ENCODE data around the gene IL23A. TPM values are rescaled to one million over a fixed set of nuclear protein-coding genes. Genes with fewer than 3 reads are reported as not detected.

IL23A gene
- total RNA-seq, 2 experiments from 2014 or later: 9.0 to 12.6 TPM

GRCh38 chr12:56373515-56373914 is 34.8 kb downstream of the IL23A start:
- CTCF ChIA-PET: interaction anchor here (0.6 to 1.0 kb wide), 2 partner anchors 63 to 292 kb away, joined by 3 to 4 read pairs; no protein-coding TSS in a partner anchor
- H3K4me1 Mint-ChIP-seq (ENCODE audit: low read depth): no peaks in the 10 kb centered on the region
- no peaks in the 10 kb centered on the region for H3K36me3 Mint-ChIP-seq (ENCODE audit: low read depth)
- no peak overlapping the region for H3K4me3 Mint-ChIP-seq
- H3K27me3 Mint-ChIP-seq (ENCODE audit: low read depth): no peaks in the 10 kb centered on the region
- peaks cover 3% of the 10 kb centered on the region for H3K9me3 Mint-ChIP-seq
- H3K27ac Mint-ChIP-seq: no peak overlapping the region
- intact Hi-C loops (cut with micrococcal nuclease): no loop called here
- DNase-seq: no peak

DNA sequence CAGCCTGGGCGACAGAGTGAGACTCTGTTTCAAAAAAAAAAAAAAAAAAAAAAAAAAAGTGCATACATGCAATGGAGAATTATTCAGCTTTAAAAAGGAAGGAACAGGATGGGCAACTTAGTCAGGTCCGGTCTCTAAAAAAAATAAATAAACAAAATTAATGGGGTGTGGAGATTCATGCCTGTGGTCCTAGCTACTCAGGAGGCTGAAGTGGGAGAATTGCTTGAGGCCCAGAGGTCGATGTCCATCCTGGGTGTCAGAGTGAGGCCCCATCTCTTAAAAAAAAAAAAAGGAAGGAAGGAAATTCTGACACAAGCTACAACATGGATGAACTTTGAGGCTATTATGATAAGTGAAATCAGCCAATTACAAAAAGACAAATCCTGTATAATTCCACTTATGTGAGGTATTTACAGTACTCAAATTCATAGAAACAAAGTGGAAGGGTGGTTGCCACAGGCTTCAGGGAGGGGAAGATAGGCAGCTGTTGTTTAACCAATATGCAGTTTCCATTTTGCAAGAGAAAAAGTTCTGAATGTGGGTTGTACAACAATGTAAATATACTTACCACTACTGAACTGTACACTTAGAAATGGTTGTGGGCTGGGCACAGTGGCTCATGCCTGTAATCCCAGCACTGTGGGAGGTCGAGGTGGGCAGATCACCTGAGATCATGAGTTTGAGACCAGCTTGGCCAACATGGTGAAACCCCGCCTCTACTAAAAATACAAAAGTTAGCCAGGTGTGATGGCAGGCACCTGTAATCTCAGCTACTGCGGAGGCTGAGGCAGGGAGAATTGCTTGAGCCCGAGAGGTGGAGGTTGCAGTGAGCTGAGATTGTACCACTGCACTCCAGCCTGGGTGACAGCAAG is 36.3 kb downstream of the IL23A start:
- DNase-seq: no peak
- Mint-ChIP-seq H3K4me3 (no peak overlapping the region), H3K4me1 (ENCODE audit: low read depth) (no peaks in the 10 kb centered on the region), H3K36me3 (ENCODE audit: low read depth) (no peaks in the 10 kb centered on the region), H3K27me3 (ENCODE audit: low read depth) (no peaks in the 10 kb centered on the region), H3K9me3 (peaks cover 3% of the 10 kb centered on the region), H3K27ac (no peak overlapping the region)
- intact Hi-C loops (cut with micrococcal nuclease): no loop called here
- CTCF ChIA-PET: interaction anchor here (0.6 to 1.2 kb wide), 3 partner anchors 11 to 1658 kb away, joined by 3 read pairs; partner anchors contain the start of gene STAT2

- Mint-ChIP-seq H3K4me3 (no peak overlapping the region), H3K9me3 (peaks cover 3% of the 10 kb centered on the region), H3K36me3 (ENCODE audit: low read depth) (no peaks in the 10 kb centered on the region), H3K27me3 (ENCODE audit: low read depth) (no peaks in the 10 kb centered on the region), H3K4me1 (ENCODE audit: low read depth) (no peaks in the 10 kb centered on the region), H3K27ac (no peak overlapping the region)
- intact Hi-C loops (cut with micrococcal nuclease): no loop called here
- CTCF ChIA-PET: interaction anchor here (1.2 kb wide), 1 partner anchor 16 kb away, joined by 3 read pairs; the partner anchor contains the start of gene STAT2
- no peak for DNase-seq
Measured at GRCh38 chr12:56375598-56376434, 37.1 kb downstream of the IL23A start.

DNA sequence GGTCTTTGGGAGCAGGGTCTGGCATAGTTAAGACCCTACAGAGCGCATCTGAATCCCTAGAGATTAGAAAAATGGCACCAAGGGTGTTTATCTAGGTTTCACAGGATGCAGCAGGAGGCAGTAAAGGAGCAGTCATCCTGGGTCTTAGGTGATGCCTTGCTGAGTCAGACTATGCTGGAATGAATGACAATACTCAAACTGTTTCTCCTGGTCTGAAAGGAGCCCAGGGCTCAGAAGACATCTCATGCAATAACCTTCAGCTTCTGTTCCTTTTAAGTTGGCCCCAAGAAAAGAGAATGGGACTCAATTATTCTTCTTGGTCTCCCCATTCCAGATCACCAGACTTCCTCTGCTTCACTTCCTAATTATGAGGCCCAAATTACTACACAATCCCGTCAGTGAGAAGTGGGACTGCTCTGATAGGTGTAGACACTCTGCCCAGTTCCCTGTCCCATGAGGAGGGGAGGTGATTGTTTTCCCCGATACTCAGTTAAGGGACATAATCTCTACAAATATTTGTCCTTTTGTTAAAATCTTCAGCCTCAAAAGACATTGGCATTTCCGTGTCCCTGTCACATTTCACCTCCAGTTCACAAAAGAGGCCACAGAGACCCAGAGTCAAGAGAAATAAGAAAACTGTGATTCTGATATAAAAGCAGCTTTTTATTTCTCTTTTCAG is 38.8 kb downstream of the IL23A start:
- peak; percentile 39 for DNase-seq
- Mint-ChIP-seq H3K27ac (no peak overlapping the region), H3K36me3 (ENCODE audit: low read depth) (no peaks in the 10 kb centered on the region), H3K9me3 (peaks cover 3% of the 10 kb centered on the region), H3K27me3 (ENCODE audit: low read depth) (no peaks in the 10 kb centered on the region), H3K4me3 (no peak overlapping the region), H3K4me1 (ENCODE audit: low read depth) (no peaks in the 10 kb centered on the region)
- CTCF ChIA-PET: interaction anchor here (0.6 to 1.3 kb wide), 4 partner anchors 73 to 258 kb away, joined by 3 to 6 read pairs (median 4); no protein-coding TSS in a partner anchor
- intact Hi-C loops (cut with micrococcal nuclease): loop anchor here (1.0 kb wide), 1 partner anchor 87 kb away; no protein-coding TSS in a partner anchor

- CTCF ChIA-PET: interaction anchor here (0.6 to 1.3 kb wide), 3 partner anchors 72 to 103 kb away, joined by 3 to 4 read pairs (median 3); no protein-coding TSS in a partner anchor
- no peaks in the 10 kb centered on the region for H3K4me1 Mint-ChIP-seq (ENCODE audit: low read depth)
- H3K36me3 Mint-ChIP-seq (ENCODE audit: low read depth): no peaks in the 10 kb centered on the region
- H3K27me3 Mint-ChIP-seq (ENCODE audit: low read depth): no peaks in the 10 kb centered on the region
- DNase-seq: no peak
- H3K9me3 Mint-ChIP-seq: peaks cover 1% of the 10 kb centered on the region
- intact Hi-C loops (cut with micrococcal nuclease): loop anchor here (1.0 kb wide), 1 partner anchor 86 kb away; no protein-coding TSS in a partner anchor
- no peak overlapping the region for H3K27ac Mint-ChIP-seq
- no peak overlapping the region for H3K4me3 Mint-ChIP-seq
Measured at GRCh38 chr12:56377989-56378316, 39.3 kb downstream of the IL23A start.

DNA sequence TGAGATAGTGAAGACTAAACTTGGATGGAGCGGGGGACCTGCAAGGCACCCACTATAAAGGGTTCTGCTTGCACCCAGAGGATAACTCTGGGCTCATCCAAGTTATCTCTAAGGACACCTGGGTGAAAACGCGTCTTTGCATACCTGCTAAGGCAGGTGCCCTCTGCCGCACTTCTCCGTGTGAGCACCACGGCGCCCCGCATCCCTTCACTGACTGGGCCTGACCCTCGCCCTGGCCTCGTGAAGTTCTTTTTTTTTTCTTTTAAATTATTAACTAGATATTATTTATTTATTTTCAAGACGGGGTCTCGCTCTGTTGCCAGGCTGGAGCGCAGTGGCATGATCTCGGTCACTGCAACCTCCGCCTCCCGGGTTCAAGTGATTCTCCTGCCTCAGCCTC is 43.9 kb downstream of the IL23A start:
- H3K9me3 Mint-ChIP-seq: no peaks in the 10 kb centered on the region
- H3K4me1 Mint-ChIP-seq (ENCODE audit: low read depth): no peaks in the 10 kb centered on the region
- no peak overlapping the region for H3K4me3 Mint-ChIP-seq
- H3K36me3 Mint-ChIP-seq (ENCODE audit: low read depth): no peaks in the 10 kb centered on the region
- CTCF ChIA-PET: interaction anchor here (1.0 kb wide), 1 partner anchor 104 kb away, joined by 3 read pairs; no protein-coding TSS in a partner anchor
- no peak overlapping the region for H3K27ac Mint-ChIP-seq
- no peak for DNase-seq
- intact Hi-C loops (cut with micrococcal nuclease): no loop called here
- no peaks in the 10 kb centered on the region for H3K27me3 Mint-ChIP-seq (ENCODE audit: low read depth)

GRCh38 chr12:56385873-56386272 is 47.2 kb downstream of the IL23A start:
- H3K4me1 Mint-ChIP-seq (ENCODE audit: low read depth): no peaks in the 10 kb centered on the region
- no peaks in the 10 kb centered on the region for H3K36me3 Mint-ChIP-seq (ENCODE audit: low read depth)
- intact Hi-C loops (cut with micrococcal nuclease): no loop called here
- no peak overlapping the region for H3K27ac Mint-ChIP-seq
- H3K9me3 Mint-ChIP-seq: no peaks in the 10 kb centered on the region
- no peaks in the 10 kb centered on the region for H3K27me3 Mint-ChIP-seq (ENCODE audit: low read depth)
- DNase-seq: no peak
- H3K4me3 Mint-ChIP-seq: no peak overlapping the region
- CTCF ChIA-PET: interaction anchor here (0.6 to 1.4 kb wide), 7 partner anchors 12 to 1028 kb away, joined by 3 to 7 read pairs (median 4); no protein-coding TSS in a partner anchor

DNA sequence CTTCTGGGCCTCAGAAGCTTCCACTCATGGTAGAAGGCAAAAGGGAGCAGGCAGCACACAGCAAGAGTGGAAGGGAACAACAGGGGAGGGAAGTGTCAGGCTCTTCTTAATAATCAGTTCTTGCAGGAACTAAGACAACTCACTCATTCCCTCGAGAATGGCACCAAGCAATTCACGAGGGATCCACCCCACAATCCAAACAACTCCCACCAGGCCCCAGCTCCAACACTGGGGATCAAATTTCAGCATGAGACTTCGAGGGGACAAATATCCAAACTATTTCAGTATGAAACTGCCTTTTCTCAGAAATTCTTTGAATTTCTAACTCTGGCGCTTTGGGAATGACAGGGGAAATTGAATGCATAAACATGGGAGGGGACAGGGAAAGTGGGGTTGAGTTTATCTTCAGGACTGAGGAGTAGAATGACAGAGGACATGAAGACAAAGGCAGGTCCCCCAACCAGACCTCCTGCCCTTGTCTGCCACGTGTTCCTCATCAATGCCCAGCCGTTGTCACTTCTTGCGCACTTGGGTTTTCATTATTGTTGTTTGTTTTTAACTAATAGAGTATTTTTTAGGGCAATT is 48.6 kb downstream of the IL23A start:
- Mint-ChIP-seq H3K27ac (no peak overlapping the region), H3K27me3 (ENCODE audit: low read depth) (no peaks in the 10 kb centered on the region), H3K36me3 (ENCODE audit: low read depth) (no peaks in the 10 kb centered on the region), H3K4me3 (no peak overlapping the region), H3K4me1 (ENCODE audit: low read depth) (no peaks in the 10 kb centered on the region), H3K9me3 (peaks cover 1% of the 10 kb centered on the region)
- CTCF ChIA-PET: interaction anchor here (0.5 kb wide), 1 partner anchor 95 kb away, joined by 3 read pairs; no protein-coding TSS in a partner anchor
- no peak for DNase-seq
- intact Hi-C loops (cut with micrococcal nuclease): no loop called here

- Mint-ChIP-seq H3K4me1 (ENCODE audit: low read depth) (no peaks in the 10 kb centered on the region), H3K36me3 (ENCODE audit: low read depth) (no peaks in the 10 kb centered on the region), H3K27me3 (ENCODE audit: low read depth) (no peaks in the 10 kb centered on the region), H3K27ac (no peak overlapping the region), H3K9me3 (peaks cover 1% of the 10 kb centered on the region), H3K4me3 (no peak overlapping the region)
- intact Hi-C loops (cut with micrococcal nuclease): no loop called here
- CTCF ChIA-PET: interaction anchor here (0.6 to 0.7 kb wide), 4 partner anchors 22 to 228 kb away, joined by 3 to 4 read pairs (median 3); partner anchors contain the start of gene IL23A
- no peak for DNase-seq
Measured at GRCh38 chr12:56389412-56389811, 50.7 kb downstream of the IL23A start.

Measured in activated naive CD4-positive, alpha-beta T cell treated with anti-CD3 and anti-CD28 coated beads for 36 hours (primary cell).